GM23338 (cell line): ENCODE data around the gene SNTB2. TPM values are rescaled to one million over a fixed set of nuclear protein-coding genes. Genes with fewer than 3 reads are reported as not detected.

Experiments
- ATAC-seq: fragments of 200-7000 bp; cut with Tn5 transposase; 3 replicates; pipeline ENCODE4 v1.9.1; 2020
- DNase-seq: peaks from one replicate; pipeline ENCODE4 v3.0.0-alpha.2; 2015; ENCODE audit warnings: low spot score
- H2AFZ ChIP-seq: fragments of 200-600 bp; sonication (generic); 2 replicates; pipeline ENCODE4 v1.8.0; 2016; ENCODE audit warnings: antibody characterized with exemption, mild to moderate bottlenecking, moderate library complexity
- H3F3A ChIP-seq: fragments of 200-600 bp; sonication (generic); replicated peaks from 2 replicates; pipeline ENCODE4 v1.8.0; 2017; ENCODE audit warnings: antibody characterized with exemption, mixed run types, low read depth
- H3K27ac ChIP-seq: fragments of 200-600 bp; sonication (generic); 2 replicates; pipeline ENCODE4 v1.6.1; 2016; ENCODE audit warnings: low read depth
- H3K27me3 ChIP-seq: fragments of 200-600 bp; sonication (generic); 2 replicates; pipeline ENCODE4 v1.8.0; 2016; ENCODE audit warnings: mild to moderate bottlenecking, mixed run types, moderate library complexity; ENCODE audit not compliant: insufficient read depth
- H3K36me3 ChIP-seq: fragments of 200-600 bp; sonication (generic); 2 replicates; pipeline ENCODE4 v1.8.0; 2016; ENCODE audit warnings: mild to moderate bottlenecking; ENCODE audit not compliant: insufficient read depth
- H3K4me1 ChIP-seq: fragments of 200-600 bp; sonication (generic); 2 replicates; pipeline ENCODE4 v1.8.0; 2016; ENCODE audit warnings: mild to moderate bottlenecking, moderate library complexity; ENCODE audit not compliant: insufficient read depth
- H3K4me2 ChIP-seq: fragments of 200-600 bp; sonication (generic); 2 replicates; pipeline ENCODE4 v1.7.1; 2017; ENCODE audit warnings: mixed run types
- H3K4me3 ChIP-seq: fragments of 200-600 bp; sonication (generic); 2 replicates; pipeline ENCODE4 v1.6.1; 2016; ENCODE audit warnings: mixed run types
- H3K79me2 ChIP-seq: fragments of 200-600 bp; sonication (generic); replicated peaks from 2 replicates; pipeline ENCODE4 v1.8.0; 2017; ENCODE audit warnings: mild to moderate bottlenecking; ENCODE audit not compliant: insufficient read depth
- H3K9me2 ChIP-seq: fragments of 200-600 bp; sonication (generic); 2 replicates; pipeline ENCODE4 v1.8.0; 2017; ENCODE audit not compliant: insufficient read depth
- H4K20me1 ChIP-seq: fragments of 200-600 bp; sonication (generic); replicated peaks from 2 replicates; pipeline ENCODE4 v1.8.0; 2017; ENCODE audit warnings: mild to moderate bottlenecking; ENCODE audit not compliant: insufficient read depth
- H3K27ac Mint-ChIP-seq: 2 replicates; pipeline ENCODE4 v1.8.0; 2020; ENCODE audit warnings: inconsistent platforms, mild to moderate bottlenecking, moderate library complexity, mixed read lengths
- H3K27me3 Mint-ChIP-seq: 3 replicates; pipeline ENCODE4 v1.8.0; 2022; ENCODE audit warnings: low read depth, mild to moderate bottlenecking, moderate library complexity, mixed read lengths, inconsistent platforms; ENCODE audit not compliant: insufficient read depth, poor library complexity
- H3K36me3 Mint-ChIP-seq: 3 replicates; pipeline ENCODE4 v1.8.0; 2021; ENCODE audit warnings: low read depth, mild to moderate bottlenecking, inconsistent platforms, moderate library complexity, mixed read lengths
- H3K4me1 Mint-ChIP-seq: 3 replicates; pipeline ENCODE4 v1.8.0; 2020; ENCODE audit warnings: mild to moderate bottlenecking, inconsistent platforms, mixed read lengths
- H3K4me3 Mint-ChIP-seq: 3 replicates; pipeline ENCODE4 v1.8.0; 2021; ENCODE audit warnings: moderate library complexity, mild to moderate bottlenecking, inconsistent platforms, mixed read lengths
- H3K9me3 Mint-ChIP-seq: 3 replicates; pipeline ENCODE4 v1.8.0; 2020; ENCODE audit warnings: moderate library complexity, mild to moderate bottlenecking, inconsistent platforms, mixed read lengths
- CTCF ChIP-seq, 2 experiments: fragments of 200-600 bp in 1 of 2; sonication (generic) in 1 of 2; conservative IDR thresholded peaks; 2 replicates each; pipeline versions ENCODE4 v1.5.1 to v1.6.1; 2016 to 2017; ENCODE audit warnings: antibody characterized with exemption in 2 of 2, low read depth in 2 of 2, mild to moderate bottlenecking in 2 of 2, moderate library complexity in 1 of 2
- EZH2phosphoT487 ChIP-seq: fragments of 200-600 bp; sonication (generic); IDR thresholded peaks from one replicate; pipeline ENCODE4 v1.8.1; 2018; ENCODE audit warnings: antibody characterized with exemption; ENCODE audit not compliant: unreplicated experiment
- JUNB ChIP-seq: IDR thresholded peaks from one replicate; pipeline ENCODE4 v1.6.1; 2016; ENCODE audit warnings: antibody characterized with exemption; ENCODE audit not compliant: unreplicated experiment
- POLR2AphosphoS5 ChIP-seq: IDR thresholded peaks from 2 replicates; pipeline ENCODE4 v1.6.1; 2016; ENCODE audit warnings: antibody characterized with exemption, low read depth
- polyA plus RNA-seq: library from polyadenylated mRNA; unstranded; fragments of >200 nt; fragmentation: Nextera tagmentation; extraction: Ambion mirVana; gene quantifications from 2 replicates; pipeline ENCODE4 v1.2.1, GENCODE V29; 2016
- total RNA-seq: library from RNA; depleted of rRNA; stranded (reverse); fragments of >200 nt; shearing (Covaris generic); gene quantifications from 2 replicates; pipeline ENCODE4 v1.2.3, GENCODE V29; 2014
- TF ChIP-seq, protein P1 (sequence below): IDR thresholded peaks from 2 replicates; pipeline ENCODE4 v1.6.1; 2016; ENCODE audit warnings: antibody characterized with exemption

The SNTB2 gene
- total and polyA plus RNA-seq, 2 experiments from 2014 or later, result 4.8 to 42.7 TPM

- H3K4me1 Mint-ChIP-seq, result peaks cover 5% of the 10 kb centered on the region
- Histone ChIP-seq H3K4me3 (no peak overlapping the region), H3K36me3 (peaks cover 11% of the 10 kb centered on the region), H3K79me2 (peaks cover 30% of the 10 kb centered on the region), H3K27ac (no peak overlapping the region; the same call in 1 of the 2 replicates), H3K4me2 (no peak overlapping the region), H3K27me3 (no peaks in the 10 kb centered on the region), H2AFZ (no peak overlapping the region), H4K20me1 (peaks cover 35% of the 10 kb centered on the region), H3K4me1 (peaks cover 5% of the 10 kb centered on the region; the same call in 1 of the 2 replicates), H3K9me2 (no peaks in the 10 kb centered on the region), H3F3A (peaks cover 18% of the 10 kb centered on the region; the same call in 1 of the 2 replicates)
- no peak for TF ChIP-seq JUNB
- TF ChIP-seq POLR2AphosphoS5, result 0 out of 2 replicates have a peak, but pooled peaks have one; percentile 15
- ATAC-seq, result no peak
- H3K27ac Mint-ChIP-seq, result no peak overlapping the region
- H3K4me3 Mint-ChIP-seq, result no peak overlapping the region
- no peak for DNase-seq
- H3K27me3 Mint-ChIP-seq, result peaks cover 16% of the 10 kb centered on the region
- H3K36me3 Mint-ChIP-seq, result peaks cover 86% of the 10 kb centered on the region
- H3K9me3 Mint-ChIP-seq, result no peaks in the 10 kb centered on the region
Measured at GRCh38 chr16:69322343-69322742, 135.4 kb downstream of the SNTB2 start.

DNA sequence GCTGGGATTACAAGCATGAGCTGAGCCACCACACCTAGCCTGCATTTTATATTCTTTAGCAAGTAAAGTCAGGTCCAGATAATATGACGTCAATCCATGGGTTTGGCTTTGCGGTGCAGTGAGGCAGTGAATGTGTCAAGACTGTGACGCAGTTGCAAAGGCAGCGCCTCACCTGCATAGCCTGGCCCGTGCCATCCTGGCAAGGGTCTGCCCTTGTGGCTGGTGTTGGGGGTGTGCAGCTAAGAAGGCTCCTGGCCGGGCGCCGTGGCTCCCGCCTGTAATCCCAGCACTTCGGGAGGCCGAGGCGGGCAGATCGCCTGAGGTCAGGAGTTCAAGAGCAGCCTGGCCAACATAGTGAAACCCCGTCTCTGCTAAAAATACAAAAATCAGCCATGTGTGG is 136.5 kb downstream of the SNTB2 start:
- DNase-seq, result no peak
- peaks cover 40% of the 10 kb centered on the region for H3K79me2 ChIP-seq
- H3K36me3 Mint-ChIP-seq, result peaks cover 89% of the 10 kb centered on the region

More for the DNA sequence above, 136.5 kb downstream of the SNTB2 start:
- Histone ChIP-seq H3K27me3 (no peaks in the 10 kb centered on the region), H3K4me3 (no peak overlapping the region), H3K27ac (peak overlapping the region; percentile 39; the same call in 1 of the 2 replicates), H3K4me1 (peaks cover 11% of the 10 kb centered on the region), H3K36me3 (peaks cover 15% of the 10 kb centered on the region), H2AFZ (no peak overlapping the region), H4K20me1 (peaks cover 42% of the 10 kb centered on the region), H3F3A (peaks cover 23% of the 10 kb centered on the region; the same call in 1 of the 2 replicates), H3K4me2 (no peak overlapping the region), H3K9me2 (no peaks in the 10 kb centered on the region)
- ATAC-seq, result no peak
- Mint-ChIP-seq H3K4me1 (peaks cover 8% of the 10 kb centered on the region), H3K4me3 (no peak overlapping the region), H3K27me3 (peaks cover 21% of the 10 kb centered on the region), H3K9me3 (no peaks in the 10 kb centered on the region), H3K27ac (no peak overlapping the region)
- TF ChIP-seq EZH2phosphoT487 (no peak), CTCF (conservative IDR thresholded peaks at IDR 0.05; ENCODE audit: low read depth in 2 of 2) (no peak)
- TF ChIP-seq, protein P1, sequence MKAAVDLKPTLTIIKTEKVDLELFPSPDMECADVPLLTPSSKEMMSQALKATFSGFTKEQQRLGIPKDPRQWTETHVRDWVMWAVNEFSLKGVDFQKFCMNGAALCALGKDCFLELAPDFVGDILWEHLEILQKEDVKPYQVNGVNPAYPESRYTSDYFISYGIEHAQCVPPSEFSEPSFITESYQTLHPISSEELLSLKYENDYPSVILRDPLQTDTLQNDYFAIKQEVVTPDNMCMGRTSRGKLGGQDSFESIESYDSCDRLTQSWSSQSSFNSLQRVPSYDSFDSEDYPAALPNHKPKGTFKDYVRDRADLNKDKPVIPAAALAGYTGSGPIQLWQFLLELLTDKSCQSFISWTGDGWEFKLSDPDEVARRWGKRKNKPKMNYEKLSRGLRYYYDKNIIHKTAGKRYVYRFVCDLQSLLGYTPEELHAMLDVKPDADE, result no peak
